Colonic mucosa (tissue), 4 donors: Measurements from ENCODE around the gene MAP2K5. TPM values are rescaled to one million over a fixed set of nuclear protein-coding genes. Genes with fewer than 3 reads are reported as not detected.

ENCODE experiments used
- DNase-seq: peaks from one replicate; pipeline ENCODE4 v3.0.0-alpha.2; 2020
- H3K27ac ChIP-seq: fragments of 200-600 bp; one replicate; pipeline ENCODE4 v1.8.0; 2021
- H3K27me3 ChIP-seq: fragments of 200-600 bp; one replicate; pipeline ENCODE4 v1.8.0; 2021
- H3K36me3 ChIP-seq: fragments of 200-600 bp; one replicate; pipeline ENCODE4 v1.8.0; 2021
- H3K4me1 ChIP-seq: fragments of 200-600 bp; one replicate; pipeline ENCODE4 v1.8.0; 2021; ENCODE audit warnings: mild to moderate bottlenecking
- H3K4me3 ChIP-seq: fragments of 200-600 bp; one replicate; pipeline ENCODE4 v1.8.0; 2021
- H3K9ac ChIP-seq, 2 donors: one replicate each; pipeline ENCODE4 v1.7.0; 2013; ENCODE audit warnings: control low read depth in 2 of 2, low read depth in 2 of 2, low read length in 2 of 2
- H3K9me3 ChIP-seq: fragments of 200-600 bp; one replicate; pipeline ENCODE4 v1.8.0; 2021
- CTCF ChIP-seq: fragments of 200-600 bp; IDR thresholded peaks from one replicate; pipeline ENCODE4 v1.8.0; 2022; ENCODE audit warnings: antibody characterized with exemption, mild to moderate bottlenecking
- intact Hi-C: fragments of 100-400 bp; cut with DNase I; formaldehyde crosslinking; loops from one replicate; pipeline ENCODE4 v1.14.1; 2022
- total RNA-seq, 2 donors: library from RNA; stranded (reverse); fragmentation: NEBNext Ultra II Directional in 1 of 2; extraction: Animal tissue kit (Norgen Biotek cat#: 25700) in 1 of 2; gene quantifications; one replicate each; pipeline ENCODE4 v1.2.1, GENCODE V29; 2021
- donor health status: healthy.
- donor health status: DM: no; HTN: no; CAD: no.
- donor health status: DM: no; HTN: no; CAD: no.

The MAP2K5 gene
- total RNA-seq, 2 donors from 2014 or later: 19.1 to 20.2 TPM

GRCh38 chr15:67827562-67828277 lies 285.2 kb downstream of the MAP2K5 start:
- Histone ChIP-seq H3K9me3 (no peaks in the 10 kb centered on the region), H3K36me3 (no peaks in the 10 kb centered on the region), H3K4me3 (peak overlapping the region; percentile 12), H3K9ac (no peak overlapping the region), H3K27me3 (peaks cover 98% of the 10 kb centered on the region), H3K4me1 (peaks cover 21% of the 10 kb centered on the region), H3K27ac (no peak overlapping the region)
- intact Hi-C loops: no loop called here
- no peak for DNase-seq
- no peak for TF ChIP-seq CTCF

- no peak overlapping the region for H3K27ac ChIP-seq
- peak overlapping the region; percentile 12 for H3K4me3 ChIP-seq
- DNase-seq: no peak
- no peak for TF ChIP-seq CTCF
- H3K9ac ChIP-seq: no peak overlapping the region
- peaks cover 98% of the 10 kb centered on the region for H3K27me3 ChIP-seq
- peaks cover 21% of the 10 kb centered on the region for H3K4me1 ChIP-seq
- no peaks in the 10 kb centered on the region for H3K36me3 ChIP-seq
- intact Hi-C loops: no loop called here
- H3K9me3 ChIP-seq: no peaks in the 10 kb centered on the region
Measured at GRCh38 chr15:67828278-67828968, 285.9 kb downstream of the MAP2K5 start.

GRCh38 chr15:67828969-67829646 lies 286.6 kb downstream of the MAP2K5 start:
- peaks cover 28% of the 10 kb centered on the region for H3K4me1 ChIP-seq
- peaks cover 98% of the 10 kb centered on the region for H3K27me3 ChIP-seq
- H3K27ac ChIP-seq: no peak overlapping the region
- no peak for TF ChIP-seq CTCF
- DNase-seq: no peak
- intact Hi-C loops: no loop called here
- H3K9ac ChIP-seq: no peak overlapping the region
- H3K4me3 ChIP-seq: no peak overlapping the region
- H3K9me3 ChIP-seq: no peaks in the 10 kb centered on the region
- H3K36me3 ChIP-seq: no peaks in the 10 kb centered on the region

- peaks cover 35% of the 10 kb centered on the region for H3K4me1 ChIP-seq
- no peak for TF ChIP-seq CTCF
- no peak for DNase-seq
- no peak overlapping the region for H3K4me3 ChIP-seq
- H3K27me3 ChIP-seq: peaks cover 98% of the 10 kb centered on the region
- H3K36me3 ChIP-seq: no peaks in the 10 kb centered on the region
- no peak overlapping the region for H3K9ac ChIP-seq
- H3K27ac ChIP-seq: no peak overlapping the region
- no peaks in the 10 kb centered on the region for H3K9me3 ChIP-seq
- intact Hi-C loops: loop anchor here (10.0 kb wide), 1 partner anchor 285 kb away; the partner anchor contains the start of gene MAP2K5
Measured at GRCh38 chr15:67829647-67830504, 287.4 kb downstream of the MAP2K5 start.

- Histone ChIP-seq H3K9me3 (no peaks in the 10 kb centered on the region), H3K27me3 (peaks cover 98% of the 10 kb centered on the region), H3K27ac (no peak overlapping the region), H3K4me1 (peaks cover 41% of the 10 kb centered on the region), H3K36me3 (no peaks in the 10 kb centered on the region), H3K4me3 (no peak overlapping the region), H3K9ac (no peak overlapping the region)
- intact Hi-C loops: loop anchor here (10.0 kb wide), 1 partner anchor 287 kb away; the partner anchor contains the start of gene MAP2K5
- no peak for DNase-seq
- no peak for TF ChIP-seq CTCF
Measured at GRCh38 chr15:67831363-67831762, 288.9 kb downstream of the MAP2K5 start.
